Inferior parietal cortex (tissue), 1 donor: Measurements from ENCODE around the gene LILRB3.
"Not testable (repeated sequence)": the region's sequence is repeated elsewhere in the genome, so short reads cannot be mapped to it uniquely, and the experiment has no call there.

Source experiments
- DNase-seq: peaks from one replicate; pipeline ENCODE4 v3.0.0-alpha.2; 2016; ENCODE audit errors: extremely low spot score

The LILRB3 gene

DNA sequence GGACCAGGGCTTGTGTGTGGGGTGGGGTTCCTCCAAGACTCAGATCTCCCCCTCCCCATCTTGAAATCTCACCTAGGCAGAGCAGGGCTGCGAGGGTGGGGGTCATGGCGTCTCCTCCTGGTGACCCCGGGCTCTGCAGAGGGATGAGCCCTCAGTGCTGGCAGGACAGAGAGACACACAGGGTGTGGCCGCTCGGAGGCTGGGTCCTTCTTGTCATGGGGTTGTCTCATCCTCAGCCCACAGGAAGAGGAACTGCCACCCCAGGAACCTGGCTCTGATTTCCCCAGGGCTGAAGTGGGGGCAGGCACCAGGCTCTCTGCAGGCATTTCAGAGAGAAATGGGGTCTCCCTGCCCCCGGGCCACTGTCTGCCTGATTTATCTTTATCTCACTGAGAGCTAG is 19.8 kb upstream of the LILRB3 start, which contains the start of gene LILRA6:
LILRA6 (minus strand) TSS at position 145 of the 400 bp plus-strand sequence.
- DNase-seq = not testable (repeated sequence)

GRCh38 chr19:54242234-54242633 is 19.4 kb upstream of the LILRB3 start:
- not testable (repeated sequence) for DNase-seq

DNA sequence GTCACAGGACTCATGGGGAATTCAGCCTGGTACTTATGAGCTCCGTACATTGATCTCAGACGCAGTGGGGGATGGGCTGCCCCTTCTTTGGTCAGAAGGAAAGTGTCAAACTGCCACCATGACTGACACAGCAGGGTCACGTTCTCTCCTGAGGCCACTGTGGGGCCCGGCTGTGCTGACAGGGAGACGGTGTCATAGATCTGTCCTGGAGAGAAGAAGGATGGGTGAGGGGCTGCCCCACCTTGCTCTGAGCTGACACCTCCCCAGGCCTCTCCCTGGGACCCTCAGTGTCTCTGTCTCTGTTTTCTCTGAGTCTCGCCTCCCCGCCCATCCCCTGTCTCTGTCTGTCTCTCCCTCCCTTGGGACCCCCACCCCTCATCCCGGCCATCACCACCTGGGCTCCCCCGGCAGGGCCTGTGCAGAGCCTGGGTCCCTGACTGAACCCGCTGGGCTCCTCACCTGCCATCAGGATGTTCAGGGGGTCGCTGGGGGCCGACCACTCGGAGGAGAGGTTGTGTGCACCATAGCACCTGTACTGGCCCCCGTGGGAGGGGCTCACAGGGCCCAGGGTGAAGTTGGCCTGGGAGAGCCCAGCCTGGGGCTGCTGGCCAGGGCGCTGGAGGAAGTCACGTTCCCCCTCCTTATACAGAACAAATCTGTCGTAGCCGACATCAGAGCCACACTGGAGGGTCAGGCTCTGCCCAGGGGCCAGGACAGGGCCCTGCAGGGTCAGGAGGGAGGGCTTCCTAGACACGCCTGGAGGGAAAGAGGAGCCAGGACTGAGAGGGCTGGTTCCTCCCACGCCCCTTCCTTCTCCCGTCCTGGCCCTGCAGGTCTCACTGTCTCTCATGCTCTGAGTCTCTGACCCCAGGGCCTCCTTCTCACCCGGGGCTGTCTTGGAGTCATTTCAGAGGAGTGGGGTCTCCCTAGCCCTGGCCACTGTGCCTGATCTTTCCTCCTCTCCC is 17.8 kb upstream of the LILRB3 start:
- not testable (repeated sequence) for DNase-seq

- DNase-seq = not testable (repeated sequence)
Observed at GRCh38 chr19:54239491-54240371, 16.9 kb upstream of the LILRB3 start.

DNA sequence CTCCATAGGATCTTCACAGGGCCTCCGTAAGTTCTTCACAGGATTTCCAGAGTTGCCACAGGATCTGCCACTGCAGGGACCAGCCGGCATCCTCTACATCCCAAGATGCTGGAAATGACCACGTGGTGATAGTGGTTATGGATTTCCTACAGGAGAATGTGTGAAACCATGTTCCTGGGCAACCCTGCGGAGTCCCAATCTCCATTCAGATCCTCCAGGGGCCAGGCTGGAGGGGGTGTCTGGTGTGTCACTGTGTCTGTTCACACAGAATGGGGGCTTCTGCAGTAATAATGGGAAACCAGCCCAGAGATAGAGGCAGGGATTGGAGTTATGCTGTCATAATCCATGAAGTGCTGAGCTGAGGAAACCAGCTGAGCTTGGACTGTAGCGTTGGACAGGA is 11.1 kb upstream of the LILRB3 start:
- no peak for DNase-seq

GRCh38 chr19:54231077-54231931 is 8.5 kb upstream of the LILRB3 start:
- DNase-seq = peak; percentile 91

DNA sequence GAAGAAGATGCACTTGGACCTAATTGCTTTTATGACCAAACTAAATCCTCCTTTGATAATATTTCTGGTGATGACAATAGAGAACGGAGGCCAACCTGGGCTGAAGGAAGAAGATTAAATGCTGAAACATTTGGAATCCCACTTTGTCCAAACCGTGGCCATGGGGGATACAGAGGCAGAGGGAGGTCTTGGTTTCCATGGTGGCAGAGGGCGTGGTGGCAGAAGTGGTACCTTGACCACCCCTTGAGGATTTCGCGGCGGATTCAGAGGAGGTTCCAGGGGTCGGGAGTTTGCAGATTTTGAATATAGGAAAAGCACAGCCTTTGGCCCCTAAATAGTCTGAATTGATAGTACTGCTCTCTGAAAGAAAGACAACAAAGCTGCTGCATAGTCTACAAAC is 7.2 kb upstream of the LILRB3 start:
- no peak for DNase-seq

DNA sequence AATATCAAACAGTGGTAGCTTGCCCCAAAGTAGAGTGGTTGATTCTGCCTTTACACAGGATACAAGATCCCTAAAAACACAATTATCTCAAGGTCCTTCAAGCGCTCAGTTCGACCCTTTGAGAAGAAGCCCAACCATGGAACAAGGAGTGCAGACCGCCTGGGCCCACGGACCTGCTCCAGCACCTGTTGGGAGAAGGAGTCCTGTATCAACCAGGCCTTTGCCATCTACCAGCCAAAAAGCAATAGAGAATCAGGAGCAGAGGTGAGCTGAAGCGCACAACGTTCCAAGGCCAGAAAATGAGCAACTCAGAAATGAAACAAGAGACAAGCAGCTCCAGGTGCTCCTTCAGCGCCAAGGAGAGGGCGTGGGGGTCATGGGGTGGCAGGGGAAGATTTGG is 6.3 kb upstream of the LILRB3 start:
- DNase-seq = no peak

GRCh38 chr19:54224619-54225018 is 1.8 kb upstream of the LILRB3 start:
- not testable (repeated sequence) for DNase-seq

DNA sequence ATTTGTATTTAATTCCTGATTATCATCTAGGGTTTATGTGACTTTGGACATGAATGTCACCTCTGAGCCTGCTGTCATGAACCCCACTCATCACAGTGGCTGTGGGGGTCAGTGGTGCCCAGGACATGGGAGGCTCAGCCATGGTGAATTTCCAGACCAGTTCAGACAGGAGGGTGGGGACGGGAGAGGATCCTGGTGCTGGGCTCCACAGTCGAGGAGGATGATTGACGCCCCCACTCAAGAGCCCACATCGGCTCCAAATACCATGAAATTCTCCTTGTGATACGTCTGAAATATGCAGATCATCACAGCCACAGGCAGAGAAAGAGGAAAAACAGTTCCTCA is 1.1 kb upstream of the LILRB3 start:
- DNase-seq = not testable (repeated sequence)

DNA sequence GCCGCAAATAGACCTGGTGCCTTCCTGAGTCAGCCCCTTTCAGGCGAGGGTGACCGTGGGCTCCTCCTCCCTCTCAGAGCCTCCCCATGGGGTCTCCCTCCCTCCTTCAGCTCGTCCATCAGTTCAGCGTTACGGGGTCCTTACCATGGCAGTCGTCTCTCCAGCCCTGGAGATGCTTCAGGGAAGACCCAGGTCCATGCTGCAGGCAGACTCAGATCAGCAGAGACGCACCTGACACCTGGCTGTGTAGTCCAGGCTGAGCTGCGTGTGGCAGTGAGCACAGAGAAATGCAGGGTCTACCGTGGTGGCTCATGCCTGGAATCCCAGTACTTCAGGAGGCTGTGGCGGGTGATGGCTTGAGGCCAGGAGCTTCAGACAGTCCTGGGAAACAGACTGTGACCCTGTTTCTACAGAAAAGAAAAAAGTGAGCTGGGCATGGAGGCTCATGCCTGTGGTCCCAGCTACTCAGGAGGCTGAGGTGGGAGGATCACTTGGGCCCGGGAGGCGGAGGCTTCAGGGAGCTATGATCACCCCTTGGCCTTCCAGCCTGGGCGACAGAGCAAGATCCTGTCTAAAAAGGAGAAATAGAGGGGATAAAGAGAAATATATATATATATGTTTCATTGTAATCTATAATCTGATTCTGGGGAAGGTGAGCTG is 600 bp upstream of the LILRB3 start:
- not testable (repeated sequence) for DNase-seq

- not testable (repeated sequence) for DNase-seq
Observed at GRCh38 chr19:54221947-54222346, 860 bp downstream of the LILRB3 start.

DNA sequence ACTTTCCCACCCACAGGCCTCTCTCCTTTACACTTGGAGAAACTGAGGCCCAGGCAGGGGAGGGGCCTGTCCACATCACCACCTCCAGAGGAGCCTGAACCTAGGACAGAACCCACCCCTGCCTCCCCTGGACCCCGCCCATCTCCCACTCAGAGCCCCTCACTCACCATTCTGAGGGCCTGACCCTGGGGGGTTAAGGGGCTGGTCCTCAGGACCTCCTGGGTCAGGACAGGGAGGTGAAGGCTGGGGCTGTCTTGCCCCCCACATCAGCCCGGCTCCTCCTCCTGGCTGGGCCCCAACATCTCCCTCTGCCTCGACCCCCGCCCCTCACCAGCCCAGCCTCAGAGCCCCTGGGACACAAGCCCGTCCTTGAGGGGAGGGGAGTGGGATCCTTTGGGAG is 3.1 kb downstream of the LILRB3 start:
- not testable (repeated sequence) for DNase-seq

- DNase-seq = no peak
Observed at GRCh38 chr19:54218960-54219661, 3.7 kb downstream of the LILRB3 start.

GRCh38 chr19:54218259-54218658 is 4.5 kb downstream of the LILRB3 start:
- no peak for DNase-seq

DNA sequence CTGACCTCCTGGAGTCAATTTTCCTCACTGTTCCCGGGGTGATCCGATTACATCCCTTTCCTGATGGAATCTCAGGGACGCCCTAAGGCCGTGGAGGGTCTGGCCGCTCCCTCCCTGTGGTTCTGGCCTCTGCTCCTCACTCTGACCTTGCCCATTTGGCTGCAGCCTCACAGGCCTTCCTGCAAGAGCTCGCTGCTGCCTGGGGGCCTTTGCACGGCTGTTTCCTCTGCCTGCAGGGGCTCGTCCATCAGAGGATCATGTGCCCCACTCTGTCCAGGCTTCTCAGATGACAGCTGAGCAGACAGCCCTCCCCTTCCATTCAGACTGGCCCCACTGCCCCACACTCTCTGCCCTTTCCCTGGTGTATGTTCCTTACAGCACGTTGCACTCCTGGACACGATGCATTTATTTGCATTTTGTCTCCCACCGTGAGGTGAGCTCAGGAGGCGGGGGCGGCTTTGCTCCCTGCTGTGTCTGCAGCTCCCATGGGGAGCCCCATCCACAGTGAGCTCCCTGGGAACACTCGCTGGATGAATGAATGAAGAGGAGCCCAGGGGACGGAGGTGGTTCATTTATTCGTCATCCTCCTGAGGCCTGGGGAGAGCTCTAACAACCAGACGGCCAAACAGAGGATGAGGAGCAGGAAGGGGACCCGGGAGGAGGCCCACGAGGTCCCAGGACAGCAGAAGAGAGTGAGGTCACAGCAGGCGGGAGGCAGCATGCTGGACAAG is 5.1 kb downstream of the LILRB3 start:
- not testable (repeated sequence) for DNase-seq

- DNase-seq = no peak
Observed at GRCh38 chr19:54216869-54217268, 5.9 kb downstream of the LILRB3 start.

DNA sequence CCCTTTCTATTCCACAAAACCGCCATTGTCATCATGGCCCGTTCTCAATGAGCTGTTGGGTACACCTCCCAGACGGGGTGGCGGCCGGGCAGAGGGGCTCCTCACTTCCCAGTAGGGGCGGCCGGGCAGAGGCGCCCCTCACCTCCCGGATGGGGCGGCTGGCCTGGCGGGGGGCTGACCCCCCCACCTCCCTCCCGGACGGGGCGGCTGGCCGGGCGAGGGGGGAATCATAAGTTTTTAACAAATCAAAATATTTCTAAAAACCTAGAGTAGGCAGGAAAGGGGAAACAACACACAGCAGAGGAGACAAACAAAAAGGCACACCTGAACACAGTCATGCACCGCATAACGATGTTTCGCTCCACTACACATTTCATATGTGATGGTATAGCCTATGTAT is 8.1 kb downstream of the LILRB3 start:
- DNase-seq = not testable (repeated sequence)

DNA sequence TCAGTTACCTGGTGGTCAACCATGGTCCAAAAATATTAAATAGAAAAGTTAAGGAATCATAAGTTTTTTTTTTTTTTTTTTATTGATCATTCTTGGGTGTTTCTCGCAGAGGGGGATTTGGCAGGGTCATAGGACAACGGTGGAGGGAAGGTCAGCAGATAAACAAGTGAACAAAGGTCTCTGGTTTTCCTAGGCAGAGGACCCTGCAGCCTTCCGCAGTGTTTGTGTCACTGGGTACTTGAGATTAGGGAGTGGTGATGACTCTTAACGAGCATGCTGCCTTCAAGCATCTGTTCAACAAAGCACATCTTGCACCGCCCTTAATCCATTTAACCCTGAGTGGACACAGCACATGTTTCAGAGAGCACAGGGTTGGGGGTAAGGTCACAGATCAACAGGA is 8.6 kb downstream of the LILRB3 start:
- not testable (repeated sequence) for DNase-seq

GRCh38 chr19:54211235-54211634 is 11.6 kb downstream of the LILRB3 start:
- DNase-seq = no peak
